ENCODE results near the gene TFCP2L1. TPM values are rescaled to one million over a fixed set of nuclear protein-coding genes. Genes with fewer than 3 reads are reported as not detected.

TFCP2L1 gene
- total and polyA plus RNA-seq, 2 experiments from 2014 or later, result 0.94 to 6.4 TPM

DNA sequence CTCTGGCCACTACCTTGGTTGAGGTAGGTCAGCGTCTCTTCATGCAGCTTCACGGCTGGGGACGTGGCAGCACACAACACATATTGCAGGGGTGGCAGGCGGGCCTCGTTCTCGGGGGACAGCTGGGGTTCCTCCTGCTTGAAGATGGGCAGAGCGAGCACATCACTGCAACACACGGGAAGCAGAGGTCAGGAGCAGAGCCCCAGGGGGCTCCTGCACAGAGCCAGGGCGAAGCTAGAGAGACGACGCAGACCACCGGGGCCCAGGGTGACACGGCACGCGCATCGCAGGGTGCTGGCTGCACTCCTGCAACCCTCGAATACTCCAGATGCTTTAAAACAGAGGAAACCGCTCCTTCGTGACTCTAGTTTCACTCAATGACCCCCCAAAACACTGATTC, 3.9 kb downstream of the TFCP2L1 start:
- Mint-ChIP-seq H3K27ac (no peak overlapping the region), H3K4me1 (peaks cover 10% of the 10 kb centered on the region), H3K4me3 (no peak overlapping the region), H3K27me3 (ENCODE audit: insufficient read depth, low read depth, poor library complexity) (peaks cover 35% of the 10 kb centered on the region), H3K9me3 (no peaks in the 10 kb centered on the region), H3K36me3 (ENCODE audit: low read depth) (no peaks in the 10 kb centered on the region)
- Histone ChIP-seq H3K27ac (ENCODE audit: low read depth) (no peak overlapping the region), H2AFZ (no peak overlapping the region), H3K79me2 (replicated peaks; ENCODE audit: insufficient read depth) (no peaks in the 10 kb centered on the region), H3K4me2 (no peak overlapping the region), H3K27me3 (ENCODE audit: insufficient read depth) (peaks cover 33% of the 10 kb centered on the region), H3K4me1 (ENCODE audit: insufficient read depth) (peaks cover 7% of the 10 kb centered on the region), H3F3A (replicated peaks; ENCODE audit: low read depth) (no peaks in the 10 kb centered on the region), H4K20me1 (replicated peaks; ENCODE audit: insufficient read depth) (no peaks in the 10 kb centered on the region), H3K36me3 (ENCODE audit: insufficient read depth) (no peaks in the 10 kb centered on the region), H3K9me2 (ENCODE audit: insufficient read depth) (no peaks in the 10 kb centered on the region), H3K4me3 (no peak overlapping the region)
- ATAC-seq (no peak), DNase-seq (ENCODE audit: low spot score) (no peak)
- TF ChIP-seq ZNF114 (CRISPR knock-in tag; IDR thresholded peaks at IDR 0.05) (no peak), NANOG (IDR thresholded peaks at IDR 0.05; ENCODE audit: borderline replicate concordance) (no peak), POLR2AphosphoS5 (IDR thresholded peaks at IDR 0.05; ENCODE audit: low read depth) (no peak), REST (IDR thresholded peaks at IDR 0.05; ENCODE audit: unreplicated experiment) (no peak), STAT1 (IDR thresholded peaks at IDR 0.05; ENCODE audit: unreplicated experiment) (no peak), EZH2phosphoT487 (IDR thresholded peaks at IDR 0.05; ENCODE audit: unreplicated experiment) (no peak), JUNB (IDR thresholded peaks at IDR 0.05; ENCODE audit: unreplicated experiment) (no peak), ZNF331 (CRISPR knock-in tag; IDR thresholded peaks at IDR 0.05; ENCODE audit: low read depth) (no peak), EZH2 (IDR thresholded peaks at IDR 0.05; ENCODE audit: low read depth, unreplicated experiment) (no peak), CREB1 (CRISPR knock-in tag; IDR thresholded peaks at IDR 0.05; ENCODE audit: low read depth) (no peak)
- TF ChIP-seq, protein P1, sequence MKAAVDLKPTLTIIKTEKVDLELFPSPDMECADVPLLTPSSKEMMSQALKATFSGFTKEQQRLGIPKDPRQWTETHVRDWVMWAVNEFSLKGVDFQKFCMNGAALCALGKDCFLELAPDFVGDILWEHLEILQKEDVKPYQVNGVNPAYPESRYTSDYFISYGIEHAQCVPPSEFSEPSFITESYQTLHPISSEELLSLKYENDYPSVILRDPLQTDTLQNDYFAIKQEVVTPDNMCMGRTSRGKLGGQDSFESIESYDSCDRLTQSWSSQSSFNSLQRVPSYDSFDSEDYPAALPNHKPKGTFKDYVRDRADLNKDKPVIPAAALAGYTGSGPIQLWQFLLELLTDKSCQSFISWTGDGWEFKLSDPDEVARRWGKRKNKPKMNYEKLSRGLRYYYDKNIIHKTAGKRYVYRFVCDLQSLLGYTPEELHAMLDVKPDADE (IDR thresholded peaks at IDR 0.05), result no peak
- TF ChIP-seq, protein P2, sequence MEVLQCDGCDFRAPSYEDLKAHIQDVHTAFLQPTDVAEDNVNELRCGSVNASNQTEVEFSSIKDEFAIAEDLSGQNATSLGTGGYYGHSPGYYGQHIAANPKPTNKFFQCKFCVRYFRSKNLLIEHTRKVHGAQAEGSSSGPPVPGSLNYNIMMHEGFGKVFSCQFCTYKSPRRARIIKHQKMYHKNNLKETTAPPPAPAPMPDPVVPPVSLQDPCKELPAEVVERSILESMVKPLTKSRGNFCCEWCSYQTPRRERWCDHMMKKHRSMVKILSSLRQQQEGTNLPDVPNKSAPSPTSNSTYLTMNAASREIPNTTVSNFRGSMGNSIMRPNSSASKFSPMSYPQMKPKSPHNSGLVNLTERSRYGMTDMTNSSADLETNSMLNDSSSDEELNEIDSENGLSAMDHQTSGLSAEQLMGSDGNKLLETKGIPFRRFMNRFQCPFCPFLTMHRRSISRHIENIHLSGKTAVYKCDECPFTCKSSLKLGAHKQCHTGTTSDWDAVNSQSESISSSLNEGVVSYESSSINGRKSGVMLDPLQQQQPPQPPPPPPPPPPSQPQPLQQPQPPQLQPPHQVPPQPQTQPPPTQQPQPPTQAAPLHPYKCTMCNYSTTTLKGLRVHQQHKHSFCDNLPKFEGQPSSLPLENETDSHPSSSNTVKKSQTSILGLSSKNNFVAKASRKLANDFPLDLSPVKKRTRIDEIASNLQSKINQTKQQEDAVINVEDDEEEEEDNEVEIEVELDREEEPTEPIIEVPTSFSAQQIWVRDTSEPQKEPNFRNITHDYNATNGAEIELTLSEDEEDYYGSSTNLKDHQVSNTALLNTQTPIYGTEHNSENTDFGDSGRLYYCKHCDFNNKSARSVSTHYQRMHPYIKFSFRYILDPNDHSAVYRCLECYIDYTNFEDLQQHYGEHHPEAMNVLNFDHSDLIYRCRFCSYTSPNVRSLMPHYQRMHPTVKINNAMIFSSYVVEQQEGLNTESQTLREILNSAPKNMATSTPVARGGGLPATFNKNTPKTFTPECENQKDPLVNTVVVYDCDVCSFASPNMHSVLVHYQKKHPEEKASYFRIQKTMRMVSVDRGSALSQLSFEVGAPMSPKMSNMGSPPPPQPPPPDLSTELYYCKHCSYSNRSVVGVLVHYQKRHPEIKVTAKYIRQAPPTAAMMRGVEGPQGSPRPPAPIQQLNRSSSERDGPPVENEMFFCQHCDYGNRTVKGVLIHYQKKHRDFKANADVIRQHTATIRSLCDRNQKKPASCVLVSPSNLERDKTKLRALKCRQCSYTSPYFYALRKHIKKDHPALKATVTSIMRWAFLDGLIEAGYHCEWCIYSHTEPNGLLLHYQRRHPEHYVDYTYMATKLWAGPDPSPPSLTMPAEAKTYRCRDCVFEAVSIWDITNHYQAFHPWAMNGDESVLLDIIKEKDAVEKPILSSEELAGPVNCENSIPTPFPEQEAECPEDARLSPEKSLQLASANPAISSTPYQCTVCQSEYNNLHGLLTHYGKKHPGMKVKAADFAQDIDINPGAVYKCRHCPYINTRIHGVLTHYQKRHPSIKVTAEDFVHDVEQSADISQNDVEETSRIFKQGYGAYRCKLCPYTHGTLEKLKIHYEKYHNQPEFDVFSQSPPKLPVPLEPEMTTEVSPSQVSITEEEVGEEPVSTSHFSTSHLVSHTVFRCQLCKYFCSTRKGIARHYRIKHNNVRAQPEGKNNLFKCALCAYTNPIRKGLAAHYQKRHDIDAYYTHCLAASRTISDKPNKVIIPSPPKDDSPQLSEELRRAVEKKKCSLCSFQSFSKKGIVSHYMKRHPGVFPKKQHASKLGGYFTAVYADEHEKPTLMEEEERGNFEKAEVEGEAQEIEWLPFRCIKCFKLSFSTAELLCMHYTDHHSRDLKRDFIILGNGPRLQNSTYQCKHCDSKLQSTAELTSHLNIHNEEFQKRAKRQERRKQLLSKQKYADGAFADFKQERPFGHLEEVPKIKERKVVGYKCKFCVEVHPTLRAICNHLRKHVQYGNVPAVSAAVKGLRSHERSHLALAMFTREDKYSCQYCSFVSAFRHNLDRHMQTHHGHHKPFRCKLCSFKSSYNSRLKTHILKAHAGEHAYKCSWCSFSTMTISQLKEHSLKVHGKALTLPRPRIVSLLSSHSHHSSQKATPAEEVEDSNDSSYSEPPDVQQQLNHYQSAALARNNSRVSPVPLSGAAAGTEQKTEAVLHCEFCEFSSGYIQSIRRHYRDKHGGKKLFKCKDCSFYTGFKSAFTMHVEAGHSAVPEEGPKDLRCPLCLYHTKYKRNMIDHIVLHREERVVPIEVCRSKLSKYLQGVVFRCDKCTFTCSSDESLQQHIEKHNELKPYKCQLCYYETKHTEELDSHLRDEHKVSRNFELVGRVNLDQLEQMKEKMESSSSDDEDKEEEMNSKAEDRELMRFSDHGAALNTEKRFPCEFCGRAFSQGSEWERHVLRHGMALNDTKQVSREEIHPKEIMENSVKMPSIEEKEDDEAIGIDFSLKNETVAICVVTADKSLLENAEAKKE (CRISPR knock-in tag; IDR thresholded peaks at IDR 0.05), result no peak
- TF ChIP-seq, protein P3, sequence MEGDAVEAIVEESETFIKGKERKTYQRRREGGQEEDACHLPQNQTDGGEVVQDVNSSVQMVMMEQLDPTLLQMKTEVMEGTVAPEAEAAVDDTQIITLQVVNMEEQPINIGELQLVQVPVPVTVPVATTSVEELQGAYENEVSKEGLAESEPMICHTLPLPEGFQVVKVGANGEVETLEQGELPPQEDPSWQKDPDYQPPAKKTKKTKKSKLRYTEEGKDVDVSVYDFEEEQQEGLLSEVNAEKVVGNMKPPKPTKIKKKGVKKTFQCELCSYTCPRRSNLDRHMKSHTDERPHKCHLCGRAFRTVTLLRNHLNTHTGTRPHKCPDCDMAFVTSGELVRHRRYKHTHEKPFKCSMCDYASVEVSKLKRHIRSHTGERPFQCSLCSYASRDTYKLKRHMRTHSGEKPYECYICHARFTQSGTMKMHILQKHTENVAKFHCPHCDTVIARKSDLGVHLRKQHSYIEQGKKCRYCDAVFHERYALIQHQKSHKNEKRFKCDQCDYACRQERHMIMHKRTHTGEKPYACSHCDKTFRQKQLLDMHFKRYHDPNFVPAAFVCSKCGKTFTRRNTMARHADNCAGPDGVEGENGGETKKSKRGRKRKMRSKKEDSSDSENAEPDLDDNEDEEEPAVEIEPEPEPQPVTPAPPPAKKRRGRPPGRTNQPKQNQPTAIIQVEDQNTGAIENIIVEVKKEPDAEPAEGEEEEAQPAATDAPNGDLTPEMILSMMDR (conservative IDR thresholded peaks at IDR 0.05; ENCODE audit: low read depth in 2 of 2), result no peak

Data from GM23338 (cell line).